ENCODE measurements around the gene UTP11. TPM values are rescaled to one million over a fixed set of nuclear protein-coding genes. Genes with fewer than 3 reads are reported as not detected.

Gene UTP11
- total RNA-seq, 5 donors from 2014 or later (not counting 1 experiment from before 2014, with no cell fraction given): 8.5 to 18.3 (median 15.9) TPM

GRCh38 chr1:38063616-38064015 lies 51.1 kb downstream of the UTP11 start:
- ATAC-seq (replicated peaks in 1 of 4) (no peak), DNase-seq (no peak)
- Mint-ChIP-seq H3K36me3 (no peaks in the 10 kb centered on the region), H3K4me1 (no peaks in the 10 kb centered on the region), H3K27ac (no peak overlapping the region), H3K27me3 (peaks cover 5 to 10% of the 10 kb centered on the region in 2 donors), H3K9me3 (no peaks in the 10 kb centered on the region), H3K4me3 (no peak overlapping the region)
- ChIA-PET CTCF (interaction anchor here in 1 of 2 donors (0.6 kb wide), 1 partner anchor 163 kb away, joined by 3 read pairs; no protein-coding TSS in a partner anchor), POLR2A (no interaction called here)
- no peak overlapping the region for H3K4me3 ChIP-seq (ENCODE audit: control insufficient read depth in 1 of 2, extremely low read depth in 1 of 2, low read length in 1 of 2)
- no peak overlapping the region for H3K27ac ChIP-seq (ENCODE audit: low read length)
- no peaks in the 10 kb centered on the region for H3K4me1 ChIP-seq (ENCODE audit: control insufficient read depth in 1 of 2, extremely low read depth in 1 of 2, insufficient read depth in 2 of 2, low read length in 2 of 2)
- WGBS (ENCODE audit: insufficient coverage): 85% methylated on average over 4 of the region's 5 CpGs
- no peaks in the 10 kb centered on the region for H3K36me3 ChIP-seq (ENCODE audit: control insufficient read depth in 2 of 2, extremely low read depth in 1 of 2, insufficient read depth in 1 of 2, low read length in 1 of 2)
- H3K27me3 ChIP-seq (replicated peaks in 1 of 2; ENCODE audit: control insufficient read depth in 2 of 2, extremely low read depth in 1 of 2, insufficient read depth in 2 of 2, low read length in 1 of 2): peaks cover 0 to 12% of the 10 kb centered on the region in 2 experiments
- no peaks in the 10 kb centered on the region for H3K9me3 ChIP-seq

DNA sequence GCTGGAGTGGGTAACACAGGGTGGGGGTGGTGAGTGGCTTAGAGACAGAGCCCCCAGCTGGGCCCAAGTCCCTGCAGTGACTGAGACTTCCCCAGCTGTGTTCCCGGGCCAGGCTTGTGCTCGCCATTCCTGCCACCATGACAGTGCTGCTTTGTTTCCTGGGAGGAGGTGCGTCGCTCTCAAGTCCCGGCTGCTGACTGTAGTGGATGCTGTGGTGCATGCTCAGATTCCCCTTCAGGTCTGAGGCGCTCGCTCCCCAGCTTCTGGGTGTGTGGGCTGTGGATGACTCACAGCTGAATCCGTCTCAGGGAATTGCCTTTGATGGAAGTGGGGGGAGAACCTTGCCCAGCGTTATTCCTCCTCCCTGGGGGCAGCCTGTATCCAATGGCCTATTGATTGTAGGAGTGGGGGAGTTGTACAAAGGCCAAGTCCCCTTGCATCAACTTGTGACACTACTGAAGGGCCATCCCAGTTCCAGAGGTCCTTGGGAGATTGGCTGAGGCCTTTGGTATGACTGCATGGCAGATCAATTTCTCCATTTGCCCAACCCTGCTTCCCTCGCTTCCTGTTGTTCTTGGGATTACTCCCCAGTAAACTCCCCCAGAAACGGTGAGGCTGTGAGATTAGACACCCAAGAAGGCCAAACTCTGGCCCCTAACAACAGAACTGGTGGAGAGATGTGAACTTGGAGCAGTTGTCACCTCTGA lies 51.8 kb downstream of the UTP11 start:
- Mint-ChIP-seq H3K9me3 (no peaks in the 10 kb centered on the region), H3K36me3 (no peaks in the 10 kb centered on the region), H3K4me3 (no peak overlapping the region), H3K27me3 (peaks cover 6 to 15% of the 10 kb centered on the region in 2 donors), H3K4me1 (no peaks in the 10 kb centered on the region), H3K27ac (no peak overlapping the region)
- peaks cover 0 to 17% of the 10 kb centered on the region in 2 experiments for H3K27me3 ChIP-seq (replicated peaks in 1 of 2; ENCODE audit: control insufficient read depth in 2 of 2, extremely low read depth in 1 of 2, insufficient read depth in 2 of 2, low read length in 1 of 2)
- CTCF ChIA-PET: no interaction called here
- 87% methylated on average over 8 of the region's 11 CpGs for WGBS (ENCODE audit: insufficient coverage)
- POLR2A ChIA-PET: no interaction called here
- ATAC-seq (replicated peaks in 1 of 4) (no peak), DNase-seq (no peak)
- no peaks in the 10 kb centered on the region for H3K36me3 ChIP-seq (ENCODE audit: control insufficient read depth in 2 of 2, extremely low read depth in 1 of 2, insufficient read depth in 1 of 2, low read length in 1 of 2)
- H3K27ac ChIP-seq (ENCODE audit: low read length): no peak overlapping the region
- H3K4me3 ChIP-seq (ENCODE audit: control insufficient read depth in 1 of 2, extremely low read depth in 1 of 2, low read length in 1 of 2): no peak overlapping the region
- H3K4me1 ChIP-seq (ENCODE audit: control insufficient read depth in 1 of 2, extremely low read depth in 1 of 2, insufficient read depth in 2 of 2, low read length in 2 of 2): no peaks in the 10 kb centered on the region
- H3K9me3 ChIP-seq: no peaks in the 10 kb centered on the region

- ChIA-PET POLR2A (no interaction called here), CTCF (no interaction called here)
- no peak overlapping the region for H3K4me3 Mint-ChIP-seq
- H3K4me1 Mint-ChIP-seq: no peaks in the 10 kb centered on the region
- Histone ChIP-seq H3K4me3 (ENCODE audit: control insufficient read depth in 1 of 2, extremely low read depth in 1 of 2, low read length in 1 of 2) (no peak overlapping the region), H3K9me3 (no peaks in the 10 kb centered on the region), H3K36me3 (ENCODE audit: control insufficient read depth in 2 of 2, extremely low read depth in 1 of 2, insufficient read depth in 1 of 2, low read length in 1 of 2) (no peaks in the 10 kb centered on the region), H3K27me3 (replicated peaks in 1 of 2; ENCODE audit: control insufficient read depth in 2 of 2, extremely low read depth in 1 of 2, insufficient read depth in 2 of 2, low read length in 1 of 2) (peaks cover 0 to 31% of the 10 kb centered on the region in 2 experiments), H3K27ac (ENCODE audit: low read length) (no peak overlapping the region), H3K4me1 (ENCODE audit: control insufficient read depth in 1 of 2, extremely low read depth in 1 of 2, insufficient read depth in 2 of 2, low read length in 2 of 2) (no peaks in the 10 kb centered on the region)
- no peak overlapping the region for H3K27ac Mint-ChIP-seq
- ATAC-seq (replicated peaks in 1 of 4) (no peak), DNase-seq (no peak)
- H3K9me3 Mint-ChIP-seq: no peaks in the 10 kb centered on the region
- no peaks in the 10 kb centered on the region for H3K36me3 Mint-ChIP-seq
- peaks cover 27 to 29% of the 10 kb centered on the region in 2 donors for H3K27me3 Mint-ChIP-seq
- 95% methylated on average over 3 of the region's 14 CpGs for WGBS (ENCODE audit: insufficient coverage)
Observed at GRCh38 chr1:38068220-38068979, 55.9 kb downstream of the UTP11 start.

GRCh38 chr1:38068980-38069340 lies 56.4 kb downstream of the UTP11 start:
- WGBS (ENCODE audit: insufficient coverage): no CpG with 5 or more reads among the region's 3 CpGs

GRCh38 chr1:38071312-38072256 lies 59.0 kb downstream of the UTP11 start:
- H3K4me3 ChIP-seq (ENCODE audit: control insufficient read depth in 1 of 2, extremely low read depth in 1 of 2, low read length in 1 of 2): no peak overlapping the region
- peak in 1 of 4 experiments; percentile 56 for ATAC-seq (replicated peaks in 1 of 4)
- H3K9me3 Mint-ChIP-seq: no peaks in the 10 kb centered on the region

More at GRCh38 chr1:38068980-38069340, 56.4 kb downstream of the UTP11 start:
- Histone ChIP-seq H3K9me3 (no peaks in the 10 kb centered on the region), H3K27ac (ENCODE audit: low read length) (no peak overlapping the region), H3K4me3 (ENCODE audit: control insufficient read depth in 1 of 2, extremely low read depth in 1 of 2, low read length in 1 of 2) (no peak overlapping the region), H3K4me1 (ENCODE audit: control insufficient read depth in 1 of 2, extremely low read depth in 1 of 2, insufficient read depth in 2 of 2, low read length in 2 of 2) (no peaks in the 10 kb centered on the region), H3K36me3 (ENCODE audit: control insufficient read depth in 2 of 2, extremely low read depth in 1 of 2, insufficient read depth in 1 of 2, low read length in 1 of 2) (no peaks in the 10 kb centered on the region), H3K27me3 (replicated peaks in 1 of 2; ENCODE audit: control insufficient read depth in 2 of 2, extremely low read depth in 1 of 2, insufficient read depth in 2 of 2, low read length in 1 of 2) (peaks cover 0 to 35% of the 10 kb centered on the region in 2 experiments)
- CTCF ChIA-PET: no interaction called here
- H3K27ac Mint-ChIP-seq: no peak overlapping the region
- no peaks in the 10 kb centered on the region for H3K9me3 Mint-ChIP-seq
- no peak overlapping the region for H3K4me3 Mint-ChIP-seq
- DNase-seq (no peak), ATAC-seq (replicated peaks in 1 of 4) (no peak)
- POLR2A ChIA-PET: no interaction called here
- H3K4me1 Mint-ChIP-seq: no peaks in the 10 kb centered on the region
- H3K36me3 Mint-ChIP-seq: no peaks in the 10 kb centered on the region
- peaks cover 28 to 31% of the 10 kb centered on the region in 2 donors for H3K27me3 Mint-ChIP-seq

GRCh38 chr1:38072858-38073257 lies 60.3 kb downstream of the UTP11 start:
- H3K27ac ChIP-seq (ENCODE audit: low read length): no peak overlapping the region
- no peaks in the 10 kb centered on the region for H3K9me3 ChIP-seq
- H3K36me3 ChIP-seq (ENCODE audit: control insufficient read depth in 2 of 2, extremely low read depth in 1 of 2, insufficient read depth in 1 of 2, low read length in 1 of 2): no peaks in the 10 kb centered on the region
- Mint-ChIP-seq H3K4me3 (no peak overlapping the region), H3K27ac (no peak overlapping the region), H3K4me1 (no peaks in the 10 kb centered on the region), H3K9me3 (no peaks in the 10 kb centered on the region), H3K27me3 (peaks cover 37% of the 10 kb centered on the region in 2 donors), H3K36me3 (no peaks in the 10 kb centered on the region)
- no peaks in the 10 kb centered on the region for H3K4me1 ChIP-seq (ENCODE audit: control insufficient read depth in 1 of 2, extremely low read depth in 1 of 2, insufficient read depth in 2 of 2, low read length in 2 of 2)
- CTCF ChIA-PET: interaction anchor here in 1 of 2 donors (0.5 kb wide), 1 partner anchor 33 kb away, joined by 5 read pairs; no protein-coding TSS in a partner anchor
- DNase-seq (no peak), ATAC-seq (replicated peaks in 1 of 4) (no peak)
- no peak overlapping the region for H3K4me3 ChIP-seq (ENCODE audit: control insufficient read depth in 1 of 2, extremely low read depth in 1 of 2, low read length in 1 of 2)
- POLR2A ChIA-PET: no interaction called here
- H3K27me3 ChIP-seq (replicated peaks in 1 of 2; ENCODE audit: control insufficient read depth in 2 of 2, extremely low read depth in 1 of 2, insufficient read depth in 2 of 2, low read length in 1 of 2): peaks cover 0 to 47% of the 10 kb centered on the region in 2 experiments
- no CpG with 5 or more reads among the region's 2 CpGs for WGBS (ENCODE audit: insufficient coverage)

More at GRCh38 chr1:38071312-38072256, 59.0 kb downstream of the UTP11 start:
- no peaks in the 10 kb centered on the region for H3K4me1 ChIP-seq (ENCODE audit: control insufficient read depth in 1 of 2, extremely low read depth in 1 of 2, insufficient read depth in 2 of 2, low read length in 2 of 2)
- Mint-ChIP-seq H3K4me1 (no peaks in the 10 kb centered on the region), H3K4me3 (no peak overlapping the region), H3K27ac (no peak overlapping the region), H3K27me3 (peaks cover 39 to 40% of the 10 kb centered on the region in 2 donors), H3K36me3 (no peaks in the 10 kb centered on the region)
- ChIA-PET CTCF (interaction anchor here in 1 of 2 donors (0.5 kb wide), 1 partner anchor 54 kb away, joined by 3 read pairs; no protein-coding TSS in a partner anchor), POLR2A (no interaction called here)
- peaks cover 0 to 49% of the 10 kb centered on the region in 2 experiments for H3K27me3 ChIP-seq (replicated peaks in 1 of 2; ENCODE audit: control insufficient read depth in 2 of 2, extremely low read depth in 1 of 2, insufficient read depth in 2 of 2, low read length in 1 of 2)
- H3K9me3 ChIP-seq: no peaks in the 10 kb centered on the region
- H3K27ac ChIP-seq (ENCODE audit: low read length): no peak overlapping the region
- H3K36me3 ChIP-seq (ENCODE audit: control insufficient read depth in 2 of 2, extremely low read depth in 1 of 2, insufficient read depth in 1 of 2, low read length in 1 of 2): no peaks in the 10 kb centered on the region
- WGBS (ENCODE audit: insufficient coverage): 85% methylated on average over 4 of the region's 10 CpGs
- peak in 1 of 35 experiments; percentile 17 for DNase-seq

Measured in T-cell (primary cell).